AG09309 (cell line): ENCODE results near the gene PCP4L1.
"Not testable (repeated sequence)": the region's sequence is repeated elsewhere in the genome, so short reads cannot be mapped to it uniquely, and the experiment has no call there.

Source experiments
- DNase-seq: peaks from one replicate; pipeline ENCODE4 v3.0.0-alpha.2; 2010; ENCODE audit warnings: low read depth
- H3K4me3 ChIP-seq: 2 replicates; pipeline ENCODE4 v1.5.1; 2011; ENCODE audit warnings: mild to moderate bottlenecking, low read depth, low read length, moderate library complexity; ENCODE audit not compliant: control insufficient read depth
- TF ChIP-seq, protein P1 (sequence below): IDR thresholded peaks from 2 replicates; pipeline ENCODE4 v1.5.1; 2011; ENCODE audit warnings: mild to moderate bottlenecking, low read depth, low read length, inconsistent platforms; ENCODE audit not compliant: insufficient read depth, control insufficient read depth; ENCODE audit errors: missing control alignments

Gene PCP4L1

DNA sequence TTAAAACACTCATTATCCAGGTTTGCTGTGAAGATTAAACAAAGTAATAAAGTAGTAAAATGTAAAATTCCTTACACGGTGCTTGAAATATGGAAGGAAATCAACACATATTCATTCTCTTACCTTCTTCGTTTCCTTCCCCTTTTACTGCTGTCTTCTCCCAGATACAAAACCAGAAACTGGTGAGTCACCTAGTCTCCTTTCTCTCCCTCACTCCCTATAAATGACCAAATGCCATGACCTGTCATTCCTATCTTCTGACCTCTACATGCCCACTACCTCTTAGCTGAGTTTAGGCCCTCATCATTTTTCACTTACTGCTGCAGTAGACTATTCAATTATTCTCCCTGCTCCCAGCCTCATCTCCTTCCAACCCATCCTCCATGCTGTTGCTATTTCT lies 16.2 kb upstream of the PCP4L1 start:
- TF ChIP-seq, protein P1, sequence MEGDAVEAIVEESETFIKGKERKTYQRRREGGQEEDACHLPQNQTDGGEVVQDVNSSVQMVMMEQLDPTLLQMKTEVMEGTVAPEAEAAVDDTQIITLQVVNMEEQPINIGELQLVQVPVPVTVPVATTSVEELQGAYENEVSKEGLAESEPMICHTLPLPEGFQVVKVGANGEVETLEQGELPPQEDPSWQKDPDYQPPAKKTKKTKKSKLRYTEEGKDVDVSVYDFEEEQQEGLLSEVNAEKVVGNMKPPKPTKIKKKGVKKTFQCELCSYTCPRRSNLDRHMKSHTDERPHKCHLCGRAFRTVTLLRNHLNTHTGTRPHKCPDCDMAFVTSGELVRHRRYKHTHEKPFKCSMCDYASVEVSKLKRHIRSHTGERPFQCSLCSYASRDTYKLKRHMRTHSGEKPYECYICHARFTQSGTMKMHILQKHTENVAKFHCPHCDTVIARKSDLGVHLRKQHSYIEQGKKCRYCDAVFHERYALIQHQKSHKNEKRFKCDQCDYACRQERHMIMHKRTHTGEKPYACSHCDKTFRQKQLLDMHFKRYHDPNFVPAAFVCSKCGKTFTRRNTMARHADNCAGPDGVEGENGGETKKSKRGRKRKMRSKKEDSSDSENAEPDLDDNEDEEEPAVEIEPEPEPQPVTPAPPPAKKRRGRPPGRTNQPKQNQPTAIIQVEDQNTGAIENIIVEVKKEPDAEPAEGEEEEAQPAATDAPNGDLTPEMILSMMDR, result no peak
- no peak for DNase-seq
- H3K4me3 ChIP-seq, result no peak overlapping the region

DNA sequence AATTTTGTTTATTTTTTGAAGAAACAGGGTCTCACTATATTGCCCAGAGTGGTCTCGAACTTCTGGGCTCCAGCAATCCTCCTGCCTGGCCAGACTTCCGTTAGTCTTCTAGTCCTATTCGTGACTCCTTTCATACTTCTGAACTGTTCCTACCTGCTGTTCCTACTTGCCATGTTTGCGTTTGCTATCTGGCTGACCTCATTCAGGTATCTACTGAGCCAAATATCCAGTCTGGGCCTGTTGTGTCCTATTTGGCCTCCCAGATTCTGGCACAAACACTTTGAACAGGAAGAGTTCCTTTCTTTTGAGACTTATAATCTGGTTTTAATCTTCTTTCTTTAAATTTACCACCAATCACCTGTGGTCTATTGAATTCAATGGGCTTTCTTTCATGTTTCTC lies 13.7 kb upstream of the PCP4L1 start:
- H3K4me3 ChIP-seq, result no peak overlapping the region
- DNase-seq, result no peak
- TF ChIP-seq, protein P1, result no peak

DNA sequence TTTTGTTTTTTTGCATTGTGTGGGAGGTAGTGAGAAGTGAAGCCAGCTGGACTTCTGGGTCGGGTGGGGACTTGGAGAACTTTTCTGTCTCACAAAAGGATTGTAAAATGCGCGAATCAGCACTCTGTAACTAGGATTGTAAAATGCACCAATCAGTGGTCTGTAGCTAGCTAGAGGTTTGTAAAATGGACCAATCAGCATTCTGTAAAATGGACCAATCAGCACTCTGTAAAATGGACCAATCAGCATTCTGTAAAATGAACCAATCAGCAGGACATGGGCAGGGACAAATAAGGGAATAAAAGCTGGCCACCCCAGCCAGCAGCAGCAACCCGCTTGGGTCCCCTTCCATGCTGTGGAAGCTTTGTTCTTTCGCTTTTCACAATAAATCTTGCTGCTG lies 8.4 kb upstream of the PCP4L1 start:
- not testable (repeated sequence) for H3K4me3 ChIP-seq, DNase-seq

DNA sequence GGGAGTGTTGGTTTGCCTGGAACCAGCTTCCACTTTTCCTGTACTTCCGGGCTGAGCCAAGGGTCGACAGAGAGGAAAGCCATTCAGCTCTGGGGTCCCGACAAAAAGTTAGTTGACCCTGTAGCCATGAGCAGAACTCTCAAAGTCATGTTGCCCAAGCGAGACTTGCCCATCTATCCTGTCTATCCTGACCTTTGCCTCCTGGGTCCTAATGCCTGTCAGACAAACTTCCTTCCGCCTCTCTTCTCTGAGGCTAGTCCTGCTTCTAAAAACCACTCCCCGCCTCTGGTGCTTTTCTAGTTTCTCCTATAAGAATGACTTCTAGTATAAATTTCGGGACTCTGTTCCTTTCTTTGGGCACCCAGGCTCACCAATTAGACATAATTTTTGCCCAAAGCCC lies 7.7 kb upstream of the PCP4L1 start:
- TF ChIP-seq, protein P1, result no peak
- DNase-seq, result no peak
- no peak overlapping the region for H3K4me3 ChIP-seq

DNA sequence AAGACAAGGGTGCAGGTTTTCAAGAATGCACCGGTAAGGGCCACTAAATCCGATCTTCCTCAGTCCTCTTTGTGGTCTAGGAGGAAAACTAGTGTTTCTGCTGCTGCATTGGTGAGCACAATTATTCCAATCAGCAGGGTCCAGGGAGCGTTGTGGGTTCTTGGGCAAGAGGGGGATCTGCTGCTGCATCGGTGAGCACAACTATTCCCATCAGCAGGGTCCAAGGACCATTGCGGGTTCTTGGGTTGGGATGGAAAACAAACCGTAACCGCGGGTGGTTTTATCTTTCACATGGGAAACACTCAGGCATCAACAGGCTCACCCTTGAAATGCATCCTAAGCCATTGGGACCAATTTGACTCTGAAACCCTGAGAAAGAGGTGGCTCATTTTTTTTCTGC lies 7.0 kb upstream of the PCP4L1 start:
- DNase-seq, result no peak
- TF ChIP-seq, protein P1, result no peak
- no peak overlapping the region for H3K4me3 ChIP-seq

DNA sequence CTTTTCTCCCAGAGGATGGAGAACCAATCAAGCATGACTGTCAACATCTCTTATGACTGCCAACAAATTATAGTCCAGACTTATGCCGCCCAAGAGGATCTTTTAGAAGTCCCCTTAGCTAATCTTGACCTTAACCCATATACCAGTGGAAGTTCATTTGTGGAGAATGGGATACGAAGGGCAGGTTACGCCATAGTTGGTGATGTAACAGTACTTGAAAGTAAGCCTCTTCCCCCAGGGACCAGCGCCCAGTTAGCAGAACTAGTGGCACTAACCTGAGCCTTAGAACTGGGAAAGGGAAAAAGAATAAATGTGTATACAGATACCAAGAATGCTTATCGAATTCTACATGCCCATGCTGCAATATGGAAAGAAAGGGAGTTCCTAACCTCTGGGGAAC lies 3.2 kb upstream of the PCP4L1 start:
- not testable (repeated sequence) for H3K4me3 ChIP-seq, DNase-seq

DNA sequence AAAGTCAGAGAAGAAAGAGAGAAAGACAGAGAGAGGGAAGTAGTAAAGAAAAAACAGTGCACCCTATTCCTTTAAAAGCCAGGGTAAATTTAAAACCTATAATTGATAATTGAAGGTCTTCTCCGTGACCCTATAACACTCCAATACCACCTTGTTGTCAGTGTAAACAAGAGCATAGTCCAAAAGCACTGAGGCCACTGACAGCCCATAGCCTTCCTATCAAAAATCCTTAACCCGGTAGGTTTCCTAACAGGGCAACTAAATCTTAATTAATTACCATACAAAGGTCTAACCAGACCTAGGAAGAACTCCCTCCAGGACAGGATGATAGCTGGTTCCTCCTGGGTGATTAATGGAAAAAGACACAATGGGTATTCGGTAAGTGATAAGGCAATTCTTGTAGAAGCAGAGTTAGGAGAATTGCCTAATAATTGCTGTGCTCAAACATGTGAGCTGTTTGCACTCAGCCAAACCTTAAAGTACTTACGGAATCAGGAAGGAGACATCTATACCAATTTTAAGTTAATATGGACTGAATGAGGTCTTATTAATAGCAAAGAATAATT lies 2.5 kb upstream of the PCP4L1 start:
- H3K4me3 ChIP-seq, DNase-seq: not testable (repeated sequence)

DNA sequence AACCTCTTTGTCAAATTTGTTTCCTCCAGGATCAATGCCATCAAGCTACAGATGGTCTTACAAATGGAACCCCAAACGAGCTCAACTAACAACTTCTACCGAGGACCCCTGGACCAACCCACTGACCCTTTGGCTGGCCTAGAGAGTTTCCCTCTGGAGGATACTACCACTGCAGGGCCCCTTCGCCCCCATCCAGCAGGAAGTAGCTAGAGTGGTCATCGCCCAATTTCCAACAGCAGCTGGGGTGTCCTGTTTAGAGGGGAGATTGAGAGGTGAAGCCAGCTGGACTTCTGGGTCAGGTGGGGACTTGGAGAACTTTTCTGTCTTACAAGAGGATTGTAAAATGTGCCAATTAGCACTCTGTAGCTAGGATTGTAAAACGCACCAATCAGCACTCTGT lies 1.4 kb upstream of the PCP4L1 start:
- DNase-seq, H3K4me3 ChIP-seq: not testable (repeated sequence)

DNA sequence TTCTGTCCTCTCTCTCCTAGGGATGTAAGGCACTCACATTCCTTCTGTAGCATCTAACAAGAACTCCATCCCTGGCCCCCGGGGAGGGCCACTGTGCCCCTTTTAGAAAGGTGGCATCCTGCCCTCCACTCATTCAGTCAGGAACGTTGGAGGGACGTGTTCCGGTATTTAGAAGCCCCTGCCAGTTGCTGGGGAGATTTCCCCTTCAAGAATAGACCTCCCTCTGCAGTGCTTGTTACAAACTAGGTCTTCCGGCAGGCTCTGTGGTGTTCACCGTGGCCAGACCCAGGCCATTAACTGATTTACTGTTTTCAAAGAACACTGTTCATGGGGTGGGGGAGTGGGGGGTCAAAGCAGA lies 779 bp downstream of the PCP4L1 start:
- no peak overlapping the region for H3K4me3 ChIP-seq
- TF ChIP-seq, protein P1, result no peak
- no peak for DNase-seq
